ENCODE data around the gene AGK.

GRCh38 chr7:141676618-141677017 lies 125.4 kb downstream of the AGK start:
- TF ChIP-seq CTCF (IDR thresholded peaks at IDR 0.05) (no peak), ZFX (IDR thresholded peaks at IDR 0.05; ENCODE audit: borderline replicate concordance) (no peak)
